ENCODE measurements around the gene LIPJ.

DNA sequence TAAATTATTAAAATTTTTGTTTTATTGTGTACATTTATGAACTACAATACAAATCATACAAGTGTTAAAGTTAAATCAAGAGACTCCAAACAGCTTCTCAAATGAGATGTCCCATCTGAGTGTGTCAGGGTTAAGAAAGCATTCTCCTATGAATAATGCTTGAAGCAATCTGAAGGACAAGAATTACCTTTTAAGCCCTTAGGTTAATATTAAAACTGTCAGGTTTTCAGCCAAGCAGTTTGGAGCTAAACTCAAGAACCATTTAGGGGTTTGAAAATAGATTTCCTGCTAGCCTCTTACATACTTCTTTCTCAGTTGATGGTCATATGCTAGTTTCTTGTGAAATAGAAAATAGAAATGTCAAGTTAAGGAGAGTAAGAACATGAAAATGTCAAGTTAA lies 38.3 kb downstream of the LIPJ start:
- TF ChIP-seq, protein P1, sequence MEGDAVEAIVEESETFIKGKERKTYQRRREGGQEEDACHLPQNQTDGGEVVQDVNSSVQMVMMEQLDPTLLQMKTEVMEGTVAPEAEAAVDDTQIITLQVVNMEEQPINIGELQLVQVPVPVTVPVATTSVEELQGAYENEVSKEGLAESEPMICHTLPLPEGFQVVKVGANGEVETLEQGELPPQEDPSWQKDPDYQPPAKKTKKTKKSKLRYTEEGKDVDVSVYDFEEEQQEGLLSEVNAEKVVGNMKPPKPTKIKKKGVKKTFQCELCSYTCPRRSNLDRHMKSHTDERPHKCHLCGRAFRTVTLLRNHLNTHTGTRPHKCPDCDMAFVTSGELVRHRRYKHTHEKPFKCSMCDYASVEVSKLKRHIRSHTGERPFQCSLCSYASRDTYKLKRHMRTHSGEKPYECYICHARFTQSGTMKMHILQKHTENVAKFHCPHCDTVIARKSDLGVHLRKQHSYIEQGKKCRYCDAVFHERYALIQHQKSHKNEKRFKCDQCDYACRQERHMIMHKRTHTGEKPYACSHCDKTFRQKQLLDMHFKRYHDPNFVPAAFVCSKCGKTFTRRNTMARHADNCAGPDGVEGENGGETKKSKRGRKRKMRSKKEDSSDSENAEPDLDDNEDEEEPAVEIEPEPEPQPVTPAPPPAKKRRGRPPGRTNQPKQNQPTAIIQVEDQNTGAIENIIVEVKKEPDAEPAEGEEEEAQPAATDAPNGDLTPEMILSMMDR (IDR thresholded peaks at IDR 0.05), result no peak
- TF ChIP-seq POLR2A (IDR thresholded peaks at IDR 0.05), result no peak
